ENCODE results near the gene GDAP2.

Gene GDAP2

DNA sequence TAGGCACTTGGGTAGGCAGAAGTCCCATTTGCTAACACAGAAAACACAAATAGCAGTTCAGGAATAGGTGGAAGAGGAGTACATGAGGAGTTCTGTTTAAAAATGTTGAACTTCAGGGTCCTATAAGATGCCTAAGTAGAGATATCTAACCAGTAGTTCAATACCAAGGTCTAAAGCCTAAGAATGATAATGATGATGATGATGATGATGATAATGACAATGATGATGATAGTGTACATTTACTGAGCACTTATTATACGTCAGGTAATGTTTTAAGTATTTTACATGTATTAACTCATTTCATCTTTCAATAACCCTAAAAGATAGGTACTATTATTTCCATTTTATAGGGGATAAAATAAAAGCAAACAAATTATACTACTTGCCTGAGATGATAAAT is 50.1 kb downstream of the GDAP2 start:
- TF ChIP-seq, protein P1, sequence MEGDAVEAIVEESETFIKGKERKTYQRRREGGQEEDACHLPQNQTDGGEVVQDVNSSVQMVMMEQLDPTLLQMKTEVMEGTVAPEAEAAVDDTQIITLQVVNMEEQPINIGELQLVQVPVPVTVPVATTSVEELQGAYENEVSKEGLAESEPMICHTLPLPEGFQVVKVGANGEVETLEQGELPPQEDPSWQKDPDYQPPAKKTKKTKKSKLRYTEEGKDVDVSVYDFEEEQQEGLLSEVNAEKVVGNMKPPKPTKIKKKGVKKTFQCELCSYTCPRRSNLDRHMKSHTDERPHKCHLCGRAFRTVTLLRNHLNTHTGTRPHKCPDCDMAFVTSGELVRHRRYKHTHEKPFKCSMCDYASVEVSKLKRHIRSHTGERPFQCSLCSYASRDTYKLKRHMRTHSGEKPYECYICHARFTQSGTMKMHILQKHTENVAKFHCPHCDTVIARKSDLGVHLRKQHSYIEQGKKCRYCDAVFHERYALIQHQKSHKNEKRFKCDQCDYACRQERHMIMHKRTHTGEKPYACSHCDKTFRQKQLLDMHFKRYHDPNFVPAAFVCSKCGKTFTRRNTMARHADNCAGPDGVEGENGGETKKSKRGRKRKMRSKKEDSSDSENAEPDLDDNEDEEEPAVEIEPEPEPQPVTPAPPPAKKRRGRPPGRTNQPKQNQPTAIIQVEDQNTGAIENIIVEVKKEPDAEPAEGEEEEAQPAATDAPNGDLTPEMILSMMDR (IDR thresholded peaks at IDR 0.05; ENCODE audit: control insufficient read depth, insufficient read depth, low read depth, low read length, missing control alignments), result no peak
- H3K4me3 ChIP-seq (ENCODE audit: control insufficient read depth, low read depth, low read length), result no peak overlapping the region
- DNase-seq (ENCODE audit: low read depth), result no peak

DNA sequence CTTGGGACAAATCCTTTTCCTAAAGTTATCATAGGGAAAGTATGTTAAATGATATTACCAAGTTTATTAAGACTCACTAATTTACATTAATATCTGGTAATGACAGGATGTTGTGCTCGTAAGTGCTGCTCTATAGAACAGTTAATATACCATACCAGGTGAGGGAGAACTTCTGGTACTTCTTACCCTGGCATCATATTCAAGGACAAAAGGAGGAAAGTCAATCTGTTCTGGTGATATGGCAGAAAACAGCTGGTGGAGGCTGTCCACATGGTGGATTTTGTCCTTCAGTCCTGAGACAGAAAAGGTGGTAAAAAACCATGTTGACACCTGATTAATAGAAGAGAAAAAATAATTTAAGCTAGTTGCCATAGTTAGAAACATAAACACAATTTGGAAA is 51.6 kb downstream of the GDAP2 start:
- no peak overlapping the region for H3K4me3 ChIP-seq (ENCODE audit: control insufficient read depth, low read depth, low read length)
- TF ChIP-seq, protein P1 (IDR thresholded peaks at IDR 0.05; ENCODE audit: control insufficient read depth, insufficient read depth, low read depth, low read length, missing control alignments), result no peak
- no peak for DNase-seq (ENCODE audit: low read depth)

DNA sequence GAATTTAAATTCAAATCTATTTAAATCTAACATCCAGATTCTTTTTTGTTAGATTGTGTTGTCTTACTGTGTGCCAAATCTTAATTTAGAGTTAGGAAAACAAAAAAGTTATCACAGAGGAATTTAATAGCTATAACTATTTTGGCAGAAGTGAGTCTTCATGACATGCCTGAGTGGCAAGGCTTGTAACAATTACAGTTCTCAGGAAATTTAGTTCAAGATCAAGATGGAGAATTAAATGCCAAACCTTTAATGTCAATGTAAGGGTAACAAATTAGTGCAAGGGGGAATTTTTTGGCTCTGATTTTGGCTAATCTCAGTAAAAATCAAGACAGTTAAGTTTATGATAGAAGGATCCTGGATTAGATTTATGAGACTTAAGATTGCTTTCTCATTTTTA is 58.4 kb downstream of the GDAP2 start:
- peak; percentile 20 for DNase-seq (ENCODE audit: low read depth)
- TF ChIP-seq, protein P1 (IDR thresholded peaks at IDR 0.05; ENCODE audit: control insufficient read depth, insufficient read depth, low read depth, low read length, missing control alignments), result no peak
- H3K4me3 ChIP-seq (ENCODE audit: control insufficient read depth, low read depth, low read length), result no peak overlapping the region

DNA sequence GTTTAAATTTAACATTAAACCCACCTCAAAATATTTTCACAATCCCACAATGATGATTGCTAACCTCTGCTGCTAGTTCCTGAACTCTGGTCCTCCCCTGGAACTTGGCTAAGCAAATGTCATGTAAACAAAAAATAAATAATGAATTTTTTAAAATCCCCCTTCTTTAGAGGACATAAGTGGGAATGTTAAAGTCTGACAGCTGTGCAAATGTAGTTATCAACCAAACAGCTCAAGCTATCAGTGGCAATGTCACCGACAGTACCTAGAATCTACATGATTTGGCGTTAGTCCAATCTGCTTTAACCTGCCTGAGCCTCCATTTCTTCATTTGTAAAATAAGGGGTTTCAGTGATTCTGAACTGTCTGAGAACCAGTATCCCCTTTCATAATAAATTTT is 67.7 kb downstream of the GDAP2 start:
- no peak overlapping the region for H3K4me3 ChIP-seq (ENCODE audit: control insufficient read depth, low read depth, low read length)
- DNase-seq (ENCODE audit: low read depth), result no peak
- TF ChIP-seq, protein P1 (IDR thresholded peaks at IDR 0.05; ENCODE audit: control insufficient read depth, insufficient read depth, low read depth, low read length, missing control alignments), result no peak

DNA sequence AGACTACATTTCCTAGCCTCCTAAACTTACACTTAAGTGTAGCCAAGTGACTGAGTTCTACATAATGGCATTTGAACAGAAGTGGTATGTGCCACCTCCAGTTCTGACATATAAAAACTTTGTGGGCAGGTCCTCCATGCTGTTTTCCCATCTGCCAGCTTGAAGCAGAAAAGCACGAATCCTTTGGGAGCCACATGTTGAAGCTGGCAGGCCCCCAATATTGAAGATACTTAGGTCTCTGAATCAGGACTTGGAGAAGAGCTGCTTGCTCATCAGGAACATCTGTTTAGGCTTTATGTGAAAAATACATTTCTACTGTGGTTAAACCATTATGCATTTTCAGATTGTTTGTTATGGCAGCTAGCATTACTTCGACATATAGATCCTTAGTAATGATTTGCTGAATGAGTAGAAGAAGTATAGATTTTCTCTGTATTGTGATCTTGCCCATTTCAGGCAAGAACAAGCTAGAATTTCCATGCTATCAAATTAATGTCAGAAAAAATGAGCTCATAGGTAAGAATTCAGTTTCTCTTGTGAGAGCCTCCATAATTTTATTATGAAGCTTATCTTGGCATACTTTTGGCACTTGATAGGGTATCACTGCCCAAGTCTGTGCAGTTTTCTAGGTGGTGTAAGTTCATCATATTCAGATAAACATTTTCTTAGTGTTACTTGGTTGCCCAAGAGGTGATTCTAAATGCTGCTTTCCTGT is 68.4 kb downstream of the GDAP2 start:
- TF ChIP-seq, protein P1 (IDR thresholded peaks at IDR 0.05; ENCODE audit: control insufficient read depth, insufficient read depth, low read depth, low read length, missing control alignments), result no peak
- no peak overlapping the region for H3K4me3 ChIP-seq (ENCODE audit: control insufficient read depth, low read depth, low read length)
- peak; percentile 63 for DNase-seq (ENCODE audit: low read depth)

DNA sequence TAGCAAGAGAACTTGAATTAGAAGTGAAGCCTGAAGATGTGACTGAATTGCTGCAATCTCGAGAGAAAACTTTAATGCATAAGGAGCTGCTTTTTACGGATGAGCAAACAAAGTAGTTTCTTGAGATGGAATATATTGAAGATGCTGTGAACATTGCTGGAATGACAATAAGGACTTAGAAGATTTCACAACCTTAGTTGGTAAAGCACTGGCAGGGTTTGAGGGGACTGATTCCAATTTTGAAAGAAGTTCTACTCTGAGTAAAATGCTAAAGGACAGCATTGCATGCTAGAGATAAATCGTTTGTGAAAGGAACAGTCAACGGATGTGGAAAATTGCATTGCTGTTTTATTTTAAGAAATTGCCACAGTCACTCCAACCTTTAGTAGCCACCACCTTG is 69.5 kb downstream of the GDAP2 start:
- TF ChIP-seq, protein P1 (IDR thresholded peaks at IDR 0.05; ENCODE audit: control insufficient read depth, insufficient read depth, low read depth, low read length, missing control alignments), result no peak
- no peak overlapping the region for H3K4me3 ChIP-seq (ENCODE audit: control insufficient read depth, low read depth, low read length)

More for the DNA sequence above, 69.5 kb downstream of the GDAP2 start:
- no peak for DNase-seq (ENCODE audit: low read depth)

All from AG09309 (cell line).